ENCODE results near the gene NFE2L3.
A peak's percentile ranks its signal among the peaks of the same experiment; 100 is the strongest.

NFE2L3 gene

GRCh38 chr7:26201247-26202018, 49.4 kb downstream of the NFE2L3 start, which contains the start of gene CBX3:
Gene CBX3, plus strand, starts transcription at chr7:26201745. Its CDS starts 1,254 bp downstream, at chr7:26202999.
- DNase-seq: peak; percentile 94

GRCh38 chr7:26202019-26202990, 50.3 kb downstream of the NFE2L3 start:
- no peak for DNase-seq

- no peak for DNase-seq
These were observed 51.0 kb downstream of the NFE2L3 start for GRCh38 chr7:26203016-26203415.

GRCh38 chr7:26208040-26208439, 56.0 kb downstream of the NFE2L3 start:
- no peak for DNase-seq

- no peak for DNase-seq
These were observed 61.1 kb downstream of the NFE2L3 start for GRCh38 chr7:26212921-26213718.

- no peak for DNase-seq
These were observed 62.0 kb downstream of the NFE2L3 start for GRCh38 chr7:26213807-26214515.

- no peak for DNase-seq
These were observed 64.1 kb downstream of the NFE2L3 start for GRCh38 chr7:26216049-26216448.

DNA sequence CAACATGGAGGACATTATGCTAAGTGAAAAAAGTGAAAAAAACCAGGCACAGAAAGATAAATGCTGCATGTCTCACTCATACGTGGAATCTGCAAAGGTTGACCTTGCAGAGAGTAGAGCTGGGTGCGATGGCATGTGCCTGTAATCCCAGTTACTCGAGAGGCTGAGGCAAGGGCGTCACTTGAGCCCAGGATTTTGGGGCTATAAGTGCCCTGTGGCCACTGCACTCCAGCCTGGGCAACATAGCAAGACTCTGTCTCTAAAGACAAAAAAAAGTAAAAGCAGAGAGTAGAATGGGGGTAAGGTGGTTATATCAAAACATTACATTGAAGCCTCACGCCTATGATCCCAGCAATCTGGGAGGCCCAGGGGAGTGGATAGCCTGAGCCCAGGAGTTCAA, 72.4 kb downstream of the NFE2L3 start:
- no peak for DNase-seq

- no peak for DNase-seq
These were observed 76.0 kb downstream of the NFE2L3 start for GRCh38 chr7:26227987-26228386.

GRCh38 chr7:26233902-26234511, 82.0 kb downstream of the NFE2L3 start:
- DNase-seq: no peak

Data from NCI-H774 (cell line).